Effector memory CD8-positive, alpha-beta T cell (primary cell): ENCODE data around the gene TBC1D20.
"Not testable (repeated sequence)": the region's sequence is repeated elsewhere in the genome, so short reads cannot be mapped to it uniquely, and the experiment has no call there.

Source experiments
- ATAC-seq: fragments of 150-1000 bp; cut with Tn5 transposase; replicated peaks from 2 replicates; pipeline ENCODE4 v1.10.0; 2021; ENCODE audit warnings: mild to moderate bottlenecking, moderate library complexity
- DNase-seq, 3 experiments: peaks; one replicate each; pipeline ENCODE4 v3.0.0; 2021
- H3K27ac Mint-ChIP-seq, 2 donors: one replicate each; pipeline ENCODE4 v1.8.0; 2022; ENCODE audit warnings: mild to moderate bottlenecking in 2 of 2, mixed read lengths in 2 of 2, moderate library complexity in 2 of 2
- H3K27me3 Mint-ChIP-seq, 2 donors: one replicate each; pipeline ENCODE4 v1.8.0; 2022; ENCODE audit warnings: mixed read lengths in 2 of 2
- H3K36me3 Mint-ChIP-seq: one replicate; pipeline ENCODE4 v1.8.0; 2022; ENCODE audit warnings: mild to moderate bottlenecking, moderate library complexity, mixed read lengths; ENCODE audit not compliant: insufficient read depth
- H3K4me1 Mint-ChIP-seq, 2 donors: one replicate each; pipeline ENCODE4 v1.8.0; 2022; ENCODE audit warnings: low read depth in 2 of 2, mixed read lengths in 2 of 2
- H3K4me3 Mint-ChIP-seq, 2 donors: one replicate each; pipeline ENCODE4 v1.8.0; 2022; ENCODE audit warnings: mild to moderate bottlenecking in 2 of 2, mixed read lengths in 2 of 2, moderate library complexity in 2 of 2
- H3K9me3 Mint-ChIP-seq, 2 donors: one replicate each; pipeline ENCODE4 v1.8.0; 2022; ENCODE audit warnings: mixed read lengths in 2 of 2

The TBC1D20 gene

DNA sequence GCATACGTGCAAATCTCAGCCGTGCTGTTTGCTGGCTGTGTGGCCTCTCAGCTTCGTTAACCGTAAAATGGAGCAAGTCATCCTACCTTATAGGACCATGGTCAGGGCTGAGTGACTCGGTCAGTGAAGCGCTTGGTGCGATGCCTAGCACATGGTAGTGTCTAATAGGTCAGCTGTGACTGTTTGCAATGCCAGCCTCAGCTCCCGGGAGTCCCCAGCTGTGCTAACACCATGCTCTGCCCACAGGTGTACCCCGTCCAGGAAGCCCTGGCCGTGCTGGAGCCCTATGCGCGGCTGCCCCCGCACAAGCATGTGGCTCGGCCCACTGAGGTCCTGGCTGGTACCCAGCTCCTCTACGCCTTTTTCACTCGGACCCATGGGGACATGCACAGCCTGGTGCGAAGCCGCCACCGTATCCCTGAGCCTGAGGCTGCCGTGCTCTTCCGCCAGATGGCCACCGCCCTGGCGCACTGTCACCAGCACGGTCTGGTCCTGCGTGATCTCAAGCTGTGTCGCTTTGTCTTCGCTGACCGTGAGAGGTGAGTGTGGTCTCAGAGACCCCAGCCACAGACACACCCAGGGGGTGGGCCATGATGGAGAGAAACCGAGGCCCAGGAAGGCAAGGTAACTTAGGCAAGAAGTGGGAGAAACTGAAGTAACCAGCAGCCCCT is 71.2 kb downstream of the TBC1D20 start:
- no peak overlapping the region for H3K27ac Mint-ChIP-seq

DNA sequence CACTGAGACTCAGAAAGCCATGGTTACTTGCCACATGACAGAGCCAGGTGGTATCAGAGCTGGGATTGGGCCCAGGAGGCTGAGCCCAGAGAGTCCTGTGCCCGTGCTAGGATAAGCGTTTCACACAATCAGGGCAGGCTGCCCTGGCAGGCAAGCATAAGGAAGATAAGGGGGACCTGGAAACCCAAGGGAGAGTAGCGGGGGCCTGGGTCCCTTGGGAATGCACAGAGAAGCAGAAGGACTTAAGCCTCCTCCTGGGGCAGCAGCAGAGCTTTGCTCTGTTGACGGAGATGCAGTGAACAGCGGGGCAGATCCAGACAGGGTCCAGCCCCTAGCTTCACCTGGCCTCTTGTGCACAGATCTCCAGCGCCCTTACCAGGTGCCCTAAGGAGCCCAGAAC is 73.1 kb downstream of the TBC1D20 start:
- Mint-ChIP-seq H3K36me3 (peaks cover 23% of the 10 kb centered on the region), H3K4me3 (no peak overlapping the region), H3K9me3 (no peaks in the 10 kb centered on the region), H3K27ac (no peak overlapping the region), H3K27me3 (no peaks in the 10 kb centered on the region), H3K4me1 (peaks cover 4 to 6% of the 10 kb centered on the region in 2 donors)
- no peak for ATAC-seq
- no peak for DNase-seq

More for the DNA sequence above, 71.2 kb downstream of the TBC1D20 start:
- peaks cover 35% of the 10 kb centered on the region for H3K36me3 Mint-ChIP-seq
- DNase-seq: no peak
- no peak for ATAC-seq
- H3K27me3 Mint-ChIP-seq: no peaks in the 10 kb centered on the region
- no peaks in the 10 kb centered on the region for H3K9me3 Mint-ChIP-seq
- H3K4me1 Mint-ChIP-seq: peaks cover 4 to 6% of the 10 kb centered on the region in 2 donors
- H3K4me3 Mint-ChIP-seq: no peak overlapping the region

DNA sequence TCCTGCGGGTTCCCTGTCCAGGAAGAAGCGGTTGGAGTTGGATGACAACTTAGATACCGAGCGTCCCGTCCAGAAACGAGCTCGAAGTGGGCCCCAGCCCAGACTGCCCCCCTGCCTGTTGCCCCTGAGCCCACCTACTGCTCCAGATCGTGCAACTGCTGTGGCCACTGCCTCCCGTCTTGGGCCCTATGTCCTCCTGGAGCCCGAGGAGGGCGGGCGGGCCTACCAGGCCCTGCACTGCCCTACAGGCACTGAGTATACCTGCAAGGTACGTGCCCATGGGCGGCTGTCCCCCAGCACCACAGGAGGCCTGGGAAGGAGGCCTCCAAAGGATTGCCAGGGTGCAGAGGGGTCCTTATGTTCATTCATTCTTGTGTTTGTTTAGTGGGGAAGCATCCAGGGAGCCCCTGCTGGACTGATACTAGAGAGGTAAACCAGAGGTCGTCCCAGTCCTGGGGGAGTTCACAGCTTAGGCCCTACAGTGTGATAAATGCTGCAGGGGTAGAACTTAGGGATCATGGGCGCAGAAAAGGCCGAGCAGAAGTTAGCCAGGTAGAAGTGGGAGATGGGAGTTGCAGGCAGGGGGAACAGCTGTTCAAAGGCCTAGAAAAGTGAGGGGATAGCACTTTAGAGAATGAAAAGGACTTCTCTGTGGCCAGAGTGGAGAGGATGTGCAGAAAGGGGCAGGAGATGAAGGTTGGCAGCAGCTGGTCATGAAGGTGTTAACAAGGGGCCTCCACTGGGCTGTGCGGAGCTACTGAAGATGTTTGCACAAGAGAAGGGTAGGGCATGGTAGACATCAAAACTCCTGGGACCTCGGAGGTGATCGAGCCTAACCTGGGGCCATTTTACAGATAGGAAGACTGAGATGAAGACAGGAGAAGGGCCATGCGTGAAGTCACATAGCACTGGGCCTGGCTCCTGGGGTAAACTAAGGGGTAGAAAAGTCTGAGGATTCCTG is 74.0 kb downstream of the TBC1D20 start:
- Mint-ChIP-seq H3K4me3 (no peak overlapping the region), H3K27me3 (no peaks in the 10 kb centered on the region), H3K27ac (peak overlapping the region in 1 of 2 donors; percentile 74), H3K4me1 (peaks cover 4 to 6% of the 10 kb centered on the region in 2 donors), H3K36me3 (peaks cover 16% of the 10 kb centered on the region), H3K9me3 (no peaks in the 10 kb centered on the region)
- no peak for DNase-seq
- ATAC-seq: no peak

DNA sequence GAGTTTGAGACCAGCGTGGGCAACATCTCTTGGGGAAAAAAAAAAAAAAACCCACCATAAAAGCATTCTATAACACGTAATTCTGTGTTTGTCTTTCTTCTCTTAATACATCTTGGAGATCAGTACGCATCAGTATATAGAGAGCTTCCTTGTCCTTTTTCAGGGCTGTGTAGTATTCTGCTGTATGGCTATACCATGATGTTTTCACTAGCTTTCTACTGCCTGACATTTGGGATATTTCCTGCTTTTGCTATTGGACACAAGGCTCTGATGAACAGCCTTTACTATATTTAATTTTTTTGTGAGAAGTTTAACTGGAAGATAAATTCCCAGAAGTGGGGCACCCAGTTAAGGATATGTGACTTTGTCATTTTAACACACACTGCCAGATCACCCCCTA is 74.8 kb downstream of the TBC1D20 start:
- H3K4me1 Mint-ChIP-seq: peaks cover 8 to 13% of the 10 kb centered on the region in 2 donors
- DNase-seq: no peak
- ATAC-seq: no peak
- H3K27ac Mint-ChIP-seq: peak overlapping the region in 1 of 2 donors; percentile 74
- no peak overlapping the region for H3K4me3 Mint-ChIP-seq
- peaks cover 10% of the 10 kb centered on the region for H3K36me3 Mint-ChIP-seq
- no peaks in the 10 kb centered on the region for H3K9me3 Mint-ChIP-seq
- no peaks in the 10 kb centered on the region for H3K27me3 Mint-ChIP-seq

DNA sequence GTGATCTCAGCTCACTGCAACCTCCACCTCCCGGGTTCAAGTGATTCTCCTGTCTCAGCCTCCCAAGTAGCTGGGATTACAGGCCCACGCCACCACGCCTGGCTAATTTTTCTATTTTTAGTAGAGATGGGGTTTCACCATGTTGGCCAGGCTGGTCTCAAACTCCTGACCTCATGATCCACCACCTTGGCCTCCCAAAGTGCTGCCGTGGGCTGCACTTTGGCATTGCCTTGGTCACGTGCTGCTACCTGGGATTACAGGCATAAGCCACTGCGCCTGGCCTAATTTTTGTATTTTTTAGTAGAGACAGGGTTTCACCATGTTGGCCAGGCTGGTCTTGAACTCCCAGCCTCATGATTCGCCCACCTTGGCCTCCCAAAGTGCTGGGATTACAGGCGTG is 75.7 kb downstream of the TBC1D20 start:
- DNase-seq, ATAC-seq, H3K9me3 Mint-ChIP-seq, H3K27ac Mint-ChIP-seq, H3K27me3 Mint-ChIP-seq, H3K4me3 Mint-ChIP-seq: not testable (repeated sequence)
- peaks cover 12% of the 10 kb centered on the region for H3K36me3 Mint-ChIP-seq
- H3K4me1 Mint-ChIP-seq: peaks cover 8 to 15% of the 10 kb centered on the region in 2 donors
